PC-3 (cell line): ENCODE data around the gene TMEM170B. TPM values are rescaled to one million over a fixed set of nuclear protein-coding genes. Genes with fewer than 3 reads are reported as not detected.

Source experiments
- ATAC-seq: fragments of 200-7000 bp; cut with Tn5 transposase; 2 replicates; pipeline ENCODE4 v1.9.1; 2020; ENCODE audit warnings: mild to moderate bottlenecking, moderate library complexity
- BruUV-seq: library from RNA; stranded (reverse); fragments of 400-500 nt; replicated peaks from 2 replicates; lab custom pipeline; 2021; lab: Mats Ljungman, UMichigan
- CTCF ChIA-PET: fragments of 300-600 bp; sonication (Branson Sonifier 250); formaldehyde crosslinking; loops from one replicate; lab custom pipeline; 2022; ENCODE audit warnings: antibody characterized with exemption; lab: Charles Lee
- POLR2A ChIA-PET: fragments of 300-600 bp; sonication (Branson Sonifier 250); formaldehyde crosslinking; loops from one replicate; lab custom pipeline; 2022; ENCODE audit warnings: antibody characterized with exemption; ENCODE audit not compliant: unreplicated experiment; lab: Charles Lee
- DNase-seq: peaks from one replicate; pipeline ENCODE4 v3.0.0-alpha.2; 2015
- H2AFZ ChIP-seq: fragments of 300-600 bp; sonication (generic); 2 replicates; pipeline ENCODE4 v1.6.0; 2016; ENCODE audit warnings: antibody characterized with exemption, low read length
- H3F3A ChIP-seq: fragments of 300-600 bp; sonication (generic); one replicate; pipeline ENCODE4 v1.6.0; 2017; ENCODE audit warnings: antibody characterized with exemption, low read length, control low read depth, mild to moderate bottlenecking; ENCODE audit not compliant: unreplicated experiment
- H3K27ac ChIP-seq: fragments of 300-600 bp; sonication (generic); 2 replicates; pipeline ENCODE4 v1.5.1; 2016; ENCODE audit warnings: mild to moderate bottlenecking, low read length
- H3K27me3 ChIP-seq: fragments of 300-600 bp; sonication (generic); 2 replicates; pipeline ENCODE4 v1.6.1; 2016; ENCODE audit warnings: low read length, mixed read lengths
- H3K36me3 ChIP-seq: fragments of 300-600 bp; sonication (generic); 2 replicates; pipeline ENCODE4 v1.6.1; 2016; ENCODE audit warnings: low read depth, mixed run types, low read length, mixed read lengths
- H3K4me1 ChIP-seq: fragments of 300-600 bp; sonication (generic); 2 replicates; pipeline ENCODE4 v1.5.1; 2016; ENCODE audit warnings: low read length; ENCODE audit not compliant: insufficient read depth
- H3K4me2 ChIP-seq: fragments of 300-600 bp; sonication (generic); 2 replicates; pipeline ENCODE4 v1.6.0; 2016; ENCODE audit warnings: low read length
- H3K4me3 ChIP-seq: fragments of 300-600 bp; sonication (generic); 2 replicates; pipeline ENCODE4 v1.5.1; 2016; ENCODE audit warnings: mild to moderate bottlenecking, low read length, mixed read lengths
- H3K79me2 ChIP-seq: fragments of 300-600 bp; sonication (generic); 2 replicates; pipeline ENCODE4 v1.6.1; 2017; ENCODE audit warnings: low read length, mixed read lengths
- H3K9ac ChIP-seq: fragments of 300-600 bp; sonication (generic); 2 replicates; pipeline ENCODE4 v1.6.0; 2016; ENCODE audit warnings: mild to moderate bottlenecking, low read length
- H3K9me2 ChIP-seq: fragments of 300-600 bp; sonication (generic); replicated peaks from 2 replicates; pipeline ENCODE4 v1.6.1; 2016; ENCODE audit warnings: mixed run types, low read length, mixed read lengths
- H3K9me3 ChIP-seq: fragments of 300-600 bp; sonication (generic); 2 replicates; pipeline ENCODE4 v1.6.1; 2016; ENCODE audit warnings: low read length, mixed read lengths
- H4K20me1 ChIP-seq: fragments of 300-600 bp; sonication (generic); 2 replicates; pipeline ENCODE4 v1.6.1; 2016; ENCODE audit warnings: low read length, mixed read lengths
- EZH2 ChIP-seq: fragments of 300-600 bp; sonication (generic); IDR thresholded peaks from one replicate; pipeline ENCODE4 v1.6.1; 2017; ENCODE audit warnings: antibody characterized with exemption, mild to moderate bottlenecking, low read length; ENCODE audit not compliant: unreplicated experiment
- EZH2phosphoT487 ChIP-seq: fragments of 300-600 bp; sonication (generic); IDR thresholded peaks from 2 replicates; pipeline ENCODE4 v1.6.1; 2018; ENCODE audit warnings: mild to moderate bottlenecking, antibody characterized with exemption, low read length, borderline replicate concordance
- intact Hi-C: fragments of 100-400 bp; cut with micrococcal nuclease; formaldehyde crosslinking; loops from 2 replicates; pipeline ENCODE4 v1.9.0; 2023
- total RNA-seq: library from RNA; depleted of rRNA; stranded (reverse); fragments of >200 nt; gene quantifications from 2 replicates; pipeline ENCODE4 v1.2.3, GENCODE V29; 2014
- TF ChIP-seq, protein P1 (sequence below): fragments of 300-600 bp; sonication (generic); conservative IDR thresholded peaks from 2 replicates; pipeline ENCODE4 v1.5.1; 2017; ENCODE audit warnings: antibody characterized with exemption, low read depth, mild to moderate bottlenecking, low read length

TMEM170B gene
- total RNA-seq, 1 experiment from 2014 or later = 0.66 TPM

DNA sequence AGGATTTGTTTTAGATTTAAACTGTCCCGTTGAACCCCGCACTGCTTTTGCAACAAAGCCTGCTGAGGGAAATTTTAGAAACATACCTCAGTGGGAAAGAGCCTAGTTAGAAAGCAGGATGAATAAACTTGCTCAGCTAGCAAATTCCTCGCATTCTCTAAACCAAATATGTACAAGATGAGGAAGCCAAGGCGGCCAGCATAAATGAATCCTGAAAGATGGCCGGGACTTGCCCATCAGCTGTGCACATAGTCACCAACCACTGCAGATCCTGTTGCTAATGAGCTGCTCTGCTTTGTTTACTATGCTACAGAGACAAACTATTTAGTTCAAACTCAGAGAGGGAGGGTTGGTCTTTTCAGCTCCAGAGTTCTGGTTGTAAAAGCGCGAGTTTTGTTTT, 49.0 kb downstream of the TMEM170B start:
- POLR2A ChIA-PET = no interaction called here
- DNase-seq = peak; percentile 53

DNA sequence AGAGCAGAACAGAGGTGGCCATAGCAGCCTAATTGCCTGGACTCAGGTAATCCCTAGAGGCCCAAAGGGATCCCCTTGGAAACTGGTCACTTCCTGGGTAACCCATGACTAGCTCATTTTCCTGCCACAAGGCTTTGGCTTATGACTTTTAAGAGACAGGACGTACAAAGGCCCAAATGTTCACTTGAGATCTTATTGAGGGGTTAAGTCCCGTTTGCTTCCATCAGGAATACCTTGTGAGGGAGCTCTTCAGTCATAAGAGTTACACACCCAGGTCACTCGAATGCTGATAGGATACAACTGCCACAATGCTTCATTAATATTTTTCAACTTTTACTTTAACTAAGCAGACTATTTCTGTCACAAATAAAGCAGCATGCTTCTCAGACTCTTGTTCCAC, 51.7 kb downstream of the TMEM170B start:
- Histone ChIP-seq H3K27me3 (no peaks in the 10 kb centered on the region), H2AFZ (no peak overlapping the region), H3F3A (no peaks in the 10 kb centered on the region), H3K9me2 (no peaks in the 10 kb centered on the region), H3K36me3 (no peaks in the 10 kb centered on the region), H3K27ac (no peak overlapping the region), H3K9ac (no peak overlapping the region), H3K4me3 (no peak overlapping the region), H3K9me3 (no peaks in the 10 kb centered on the region), H3K4me1 (peaks cover 14% of the 10 kb centered on the region), H4K20me1 (no peaks in the 10 kb centered on the region), H3K79me2 (no peaks in the 10 kb centered on the region), H3K4me2 (no peak overlapping the region)
- no TSS peak for BruUV-seq
- TF ChIP-seq EZH2 = no peak
- TF ChIP-seq, protein P1, sequence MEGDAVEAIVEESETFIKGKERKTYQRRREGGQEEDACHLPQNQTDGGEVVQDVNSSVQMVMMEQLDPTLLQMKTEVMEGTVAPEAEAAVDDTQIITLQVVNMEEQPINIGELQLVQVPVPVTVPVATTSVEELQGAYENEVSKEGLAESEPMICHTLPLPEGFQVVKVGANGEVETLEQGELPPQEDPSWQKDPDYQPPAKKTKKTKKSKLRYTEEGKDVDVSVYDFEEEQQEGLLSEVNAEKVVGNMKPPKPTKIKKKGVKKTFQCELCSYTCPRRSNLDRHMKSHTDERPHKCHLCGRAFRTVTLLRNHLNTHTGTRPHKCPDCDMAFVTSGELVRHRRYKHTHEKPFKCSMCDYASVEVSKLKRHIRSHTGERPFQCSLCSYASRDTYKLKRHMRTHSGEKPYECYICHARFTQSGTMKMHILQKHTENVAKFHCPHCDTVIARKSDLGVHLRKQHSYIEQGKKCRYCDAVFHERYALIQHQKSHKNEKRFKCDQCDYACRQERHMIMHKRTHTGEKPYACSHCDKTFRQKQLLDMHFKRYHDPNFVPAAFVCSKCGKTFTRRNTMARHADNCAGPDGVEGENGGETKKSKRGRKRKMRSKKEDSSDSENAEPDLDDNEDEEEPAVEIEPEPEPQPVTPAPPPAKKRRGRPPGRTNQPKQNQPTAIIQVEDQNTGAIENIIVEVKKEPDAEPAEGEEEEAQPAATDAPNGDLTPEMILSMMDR = no peak
- no peak for TF ChIP-seq EZH2phosphoT487
- ATAC-seq = no peak
- POLR2A ChIA-PET = no interaction called here
- CTCF ChIA-PET = no interaction called here
- intact Hi-C loops = loop anchor here (5.0 to 10.0 kb wide), 3 partner anchors 96 to 1306 kb away; no protein-coding TSS in a partner anchor
- DNase-seq = no peak

More for the DNA sequence above, 49.0 kb downstream of the TMEM170B start:
- Histone ChIP-seq H3K27me3 (no peaks in the 10 kb centered on the region), H3F3A (no peaks in the 10 kb centered on the region), H4K20me1 (no peaks in the 10 kb centered on the region), H2AFZ (no peak overlapping the region), H3K9ac (no peak overlapping the region), H3K36me3 (no peaks in the 10 kb centered on the region), H3K4me1 (peaks cover 14% of the 10 kb centered on the region), H3K9me3 (no peaks in the 10 kb centered on the region), H3K4me2 (peak overlapping the region; percentile 26; the same call in 1 of the 2 replicates), H3K79me2 (no peaks in the 10 kb centered on the region), H3K9me2 (no peaks in the 10 kb centered on the region), H3K4me3 (no peak overlapping the region), H3K27ac (no peak overlapping the region)
- CTCF ChIA-PET = no interaction called here
- ATAC-seq = peak; percentile 65
- no TSS peak for BruUV-seq
- intact Hi-C loops = loop anchor here (5.0 to 10.0 kb wide), 3 partner anchors 98 to 1308 kb away; no protein-coding TSS in a partner anchor
- TF ChIP-seq, protein P1 = no peak
- TF ChIP-seq EZH2 (no peak), EZH2phosphoT487 (no peak)

DNA sequence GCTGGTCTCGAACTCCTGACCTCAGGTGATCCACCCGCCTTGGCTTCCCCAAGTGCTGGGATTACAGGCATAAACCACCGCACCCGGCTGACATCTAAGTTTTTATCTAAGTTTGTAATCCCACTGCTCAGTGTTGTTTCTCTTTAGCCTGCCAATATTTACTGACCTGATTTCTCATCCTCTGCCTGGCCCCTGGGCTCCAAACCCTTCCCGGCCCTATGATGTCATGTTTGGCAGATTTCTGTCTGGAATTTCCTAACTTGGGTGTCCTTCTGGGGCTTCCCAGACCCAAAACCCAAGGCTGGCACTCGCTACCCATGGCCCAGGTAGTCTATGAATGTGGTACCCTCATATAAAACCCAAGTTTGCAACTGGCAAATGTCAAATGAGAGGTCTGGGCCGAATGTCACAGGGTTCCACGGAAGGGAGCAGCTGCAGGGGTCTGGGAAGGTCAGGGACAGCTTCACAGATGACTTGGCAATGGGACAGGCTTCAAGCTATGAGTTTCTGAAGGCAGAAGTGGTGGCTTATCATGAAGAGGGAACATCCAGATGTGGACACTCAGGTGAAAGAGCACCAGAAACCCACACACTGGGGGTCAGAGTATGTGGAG, 54.9 kb downstream of the TMEM170B start:
- no peak for ATAC-seq

More for the DNA sequence above, 54.9 kb downstream of the TMEM170B start:
- H2AFZ ChIP-seq = no peak overlapping the region
- no peak overlapping the region for H3K4me3 ChIP-seq
- POLR2A ChIA-PET = no interaction called here
- intact Hi-C loops = no loop called here
- no peaks in the 10 kb centered on the region for H3K36me3 ChIP-seq
- no peaks in the 10 kb centered on the region for H3K79me2 ChIP-seq
- H3K27me3 ChIP-seq = no peaks in the 10 kb centered on the region
- CTCF ChIA-PET = no interaction called here
- no peaks in the 10 kb centered on the region for H3F3A ChIP-seq
- no peak overlapping the region for H3K4me2 ChIP-seq
- TF ChIP-seq, protein P1 = no peak
- TF ChIP-seq EZH2 = no peak
- no peak for TF ChIP-seq EZH2phosphoT487
- no TSS peak for BruUV-seq
- H3K27ac ChIP-seq = no peak overlapping the region
- H3K9me2 ChIP-seq = no peaks in the 10 kb centered on the region
- H4K20me1 ChIP-seq = no peaks in the 10 kb centered on the region
- no peak overlapping the region for H3K9ac ChIP-seq
- DNase-seq = no peak
- H3K4me1 ChIP-seq = 0 out of 2 replicates have a peak, but pooled peaks cover 4% of the 10 kb centered on the region
- H3K9me3 ChIP-seq = no peaks in the 10 kb centered on the region
